ENCODE data around the gene PRDM16. TPM values are rescaled to one million over a fixed set of nuclear protein-coding genes. Genes with fewer than 3 reads are reported as not detected.

PRDM16 gene
- total RNA-seq, 4 donors from 2014 or later, result 15.7 to 54.3 (median 27.6) TPM

DNA sequence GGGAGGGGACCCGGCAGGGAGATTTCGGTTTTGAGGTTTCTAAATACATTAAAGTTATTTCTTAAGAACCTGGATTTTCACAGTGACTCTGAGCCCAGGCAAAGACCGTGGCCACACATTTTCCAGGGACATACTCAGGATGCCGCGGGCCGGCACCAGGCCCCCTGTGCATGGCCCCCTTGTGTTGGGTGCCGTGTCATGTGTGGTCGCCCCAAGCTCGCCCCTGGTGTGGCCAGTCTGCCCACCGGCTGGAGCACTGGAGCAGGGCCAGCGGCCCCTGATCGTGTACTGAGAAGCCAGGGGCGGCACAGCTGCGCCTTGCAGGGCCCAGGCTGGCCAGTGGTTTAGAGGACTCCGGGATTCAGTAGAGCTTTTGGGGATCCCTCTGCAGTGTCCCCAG lies 412.0 kb downstream of the PRDM16 start:
- no peaks in the 10 kb centered on the region for H3K9me3 ChIP-seq
- intact Hi-C loops (cut with DNase I), result loop anchor here (2.0 kb wide), 1 partner anchor 28 kb away; no protein-coding TSS in a partner anchor

DNA sequence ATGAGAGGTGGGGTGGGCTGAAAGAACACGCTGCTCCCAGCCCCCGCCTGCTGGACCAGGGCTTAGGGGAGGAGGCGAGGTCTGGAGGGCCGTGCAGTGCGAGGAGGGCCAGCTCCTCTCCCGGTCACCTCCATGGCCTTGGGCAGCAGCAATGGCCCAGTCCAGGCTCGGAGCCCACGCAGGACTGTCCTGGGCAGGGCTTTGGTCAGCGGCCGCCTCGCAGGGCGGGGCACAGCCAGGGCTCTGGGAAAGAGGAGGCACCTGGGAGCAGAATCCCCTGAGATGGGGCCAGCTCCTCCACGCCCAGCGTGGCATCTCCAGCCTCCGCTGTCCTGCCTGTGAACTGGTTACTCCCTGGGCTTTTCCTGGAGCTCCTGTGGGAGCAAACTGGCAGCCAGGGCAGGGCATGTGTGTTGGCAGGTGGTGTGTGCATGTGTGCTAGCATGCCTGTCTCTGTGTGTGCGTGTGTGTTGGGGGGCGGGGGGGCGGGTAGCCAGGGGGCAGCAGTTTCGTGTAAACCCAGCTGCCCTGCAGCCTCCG lies 412.9 kb downstream of the PRDM16 start:
- H3K4me1 ChIP-seq, result no peaks in the 10 kb centered on the region
- intact Hi-C loops (cut with DNase I), result loop anchor here (2.0 kb wide), 1 partner anchor 29 kb away; no protein-coding TSS in a partner anchor
- TF ChIP-seq CTCF (IDR thresholded peaks at IDR 0.05), result no peak
- TF ChIP-seq POLR2A (IDR thresholded peaks at IDR 0.05), result no peak
- H3K4me3 ChIP-seq (replicated peaks in 1 of 3), result no peak overlapping the region
- no peak overlapping the region for H3K27ac ChIP-seq
- no peaks in the 10 kb centered on the region for H3K36me3 ChIP-seq
- H3K27me3 ChIP-seq, result no peaks in the 10 kb centered on the region
- no peak for DNase-seq
- H3K9me3 ChIP-seq, result no peaks in the 10 kb centered on the region
- 54 to 79% methylated on average over 6 to 7 of the region's 20 CpGs for WGBS, 2 donors

More for the DNA sequence above, 412.0 kb downstream of the PRDM16 start:
- H3K27me3 ChIP-seq, result no peaks in the 10 kb centered on the region
- H3K4me1 ChIP-seq, result no peaks in the 10 kb centered on the region
- TF ChIP-seq CTCF (IDR thresholded peaks at IDR 0.05), result no peak
- TF ChIP-seq POLR2A (IDR thresholded peaks at IDR 0.05), result no peak
- no peak overlapping the region for H3K27ac ChIP-seq
- 72 to 77% methylated on average over 5 to 8 of the region's 15 CpGs for WGBS, 2 donors
- no peak overlapping the region for H3K4me3 ChIP-seq (replicated peaks in 1 of 3)
- no peak for DNase-seq
- H3K36me3 ChIP-seq, result no peaks in the 10 kb centered on the region

DNA sequence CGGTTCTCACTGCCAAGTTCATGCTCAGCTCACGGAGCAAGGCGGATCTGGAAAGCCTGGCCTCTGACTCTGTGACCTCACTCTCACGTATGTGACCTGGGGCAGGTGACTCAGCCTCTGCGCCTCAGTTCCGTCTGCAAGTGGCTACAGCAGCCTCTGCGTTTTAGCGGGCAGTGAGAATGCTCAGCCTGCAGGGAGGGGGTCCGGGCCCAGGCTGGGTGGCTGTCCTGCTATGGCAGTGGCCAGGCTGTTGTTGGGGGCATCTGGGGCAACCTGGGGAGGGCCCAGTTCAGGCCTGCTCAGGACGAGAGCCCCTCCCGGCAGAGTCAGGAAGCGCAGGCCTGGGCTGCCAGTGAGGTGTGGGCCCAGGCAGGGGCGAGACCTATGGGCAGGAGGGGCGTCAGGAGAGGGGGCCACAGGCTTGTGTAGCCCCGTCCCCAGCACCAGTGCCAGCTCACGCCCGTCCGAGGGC lies 413.4 kb downstream of the PRDM16 start:
- Histone ChIP-seq H3K4me1 (no peaks in the 10 kb centered on the region), H3K36me3 (no peaks in the 10 kb centered on the region), H3K4me3 (replicated peaks in 1 of 3) (no peak overlapping the region), H3K9me3 (no peaks in the 10 kb centered on the region), H3K27me3 (no peaks in the 10 kb centered on the region), H3K27ac (no peak overlapping the region)
- TF ChIP-seq POLR2A (IDR thresholded peaks at IDR 0.05), result no peak
- WGBS, 2 donors, result 68 to 74% methylated on average over 3 to 11 of the region's 18 CpGs
- intact Hi-C loops (cut with DNase I), result no loop called here
- DNase-seq, result no peak

DNA sequence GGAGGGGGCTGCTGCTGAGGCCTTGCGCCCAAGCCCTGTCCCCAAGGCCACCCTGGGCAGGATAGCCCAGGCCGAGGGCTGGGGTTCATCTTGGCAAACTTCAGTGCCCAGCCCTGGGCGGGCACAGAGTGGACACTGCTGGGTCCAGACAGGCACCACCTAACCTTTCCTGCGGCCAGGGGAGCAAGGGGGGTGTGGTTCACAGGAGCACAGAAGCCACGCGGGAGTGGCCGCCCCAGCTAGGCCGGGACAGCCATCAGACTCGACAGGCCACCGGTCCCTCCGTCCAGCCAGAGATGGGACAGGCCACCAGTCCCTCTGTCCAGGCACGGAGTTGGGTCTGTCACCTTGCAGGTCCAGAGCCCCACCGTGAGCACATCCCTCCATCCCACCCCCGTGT lies 414.4 kb downstream of the PRDM16 start:
- no peaks in the 10 kb centered on the region for H3K27me3 ChIP-seq
- H3K27ac ChIP-seq, result no peak overlapping the region
- no peak overlapping the region for H3K4me3 ChIP-seq (replicated peaks in 1 of 3)
- H3K9me3 ChIP-seq, result no peaks in the 10 kb centered on the region
- no peaks in the 10 kb centered on the region for H3K4me1 ChIP-seq
- intact Hi-C loops (cut with DNase I), result no loop called here
- no peak for DNase-seq
- TF ChIP-seq CTCF (IDR thresholded peaks at IDR 0.05), result no peak
- WGBS, 2 donors, result 88% methylated on average over 8 to 11 of the region's 14 CpGs
- no peaks in the 10 kb centered on the region for H3K36me3 ChIP-seq

GRCh38 chr1:3483801-3484444 lies 414.9 kb downstream of the PRDM16 start:
- DNase-seq, result peak; percentile 43 to 44
- WGBS, 2 donors, result 52 to 53% methylated on average over 28 to 31 of the region's 31 CpGs
- intact Hi-C loops (cut with DNase I), result no loop called here
- no peaks in the 10 kb centered on the region for H3K27me3 ChIP-seq
- no peaks in the 10 kb centered on the region for H3K36me3 ChIP-seq
- TF ChIP-seq CTCF (IDR thresholded peaks at IDR 0.05) (peak; percentile 70 to 93 (median 82)), POLR2A (IDR thresholded peaks at IDR 0.05) (no peak)
- H3K4me3 ChIP-seq (replicated peaks in 1 of 3), result no peak overlapping the region
- H3K27ac ChIP-seq, result no peak overlapping the region
- no peaks in the 10 kb centered on the region for H3K4me1 ChIP-seq
- H3K9me3 ChIP-seq, result no peaks in the 10 kb centered on the region

All from thyroid gland (tissue), 4 donors.